Suprapubic skin (tissue), 4 donors: ENCODE data around the gene SLITRK5.

Experiments used
- POLR2A ChIP-seq, 2 donors: fragments of 450-650 bp; IDR thresholded peaks; one replicate each; pipeline ENCODE4 v1.6.1; 2017; ENCODE audit warnings: antibody characterized with exemption in 2 of 2, mild to moderate bottlenecking in 2 of 2, moderate library complexity in 2 of 2
- POLR2AphosphoS5 ChIP-seq, 3 donors: sonication (generic); formaldehyde crosslinking; IDR thresholded peaks; one replicate each; pipeline ENCODE4 v1.6.1; 2017; ENCODE audit warnings: antibody characterized with exemption in 3 of 3
- TF ChIP-seq, protein P1 (sequence below), 2 donors: fragments of 200-600 bp in 1 of 2; fragments of 450-650 bp in 1 of 2; sonication (generic) in 1 of 2; IDR thresholded peaks; one replicate each; pipeline ENCODE4 v1.5.1; 2016 to 2019; ENCODE audit warnings: antibody characterized with exemption in 2 of 2, mild to moderate bottlenecking in 1 of 2, moderate library complexity in 1 of 2

DNA sequence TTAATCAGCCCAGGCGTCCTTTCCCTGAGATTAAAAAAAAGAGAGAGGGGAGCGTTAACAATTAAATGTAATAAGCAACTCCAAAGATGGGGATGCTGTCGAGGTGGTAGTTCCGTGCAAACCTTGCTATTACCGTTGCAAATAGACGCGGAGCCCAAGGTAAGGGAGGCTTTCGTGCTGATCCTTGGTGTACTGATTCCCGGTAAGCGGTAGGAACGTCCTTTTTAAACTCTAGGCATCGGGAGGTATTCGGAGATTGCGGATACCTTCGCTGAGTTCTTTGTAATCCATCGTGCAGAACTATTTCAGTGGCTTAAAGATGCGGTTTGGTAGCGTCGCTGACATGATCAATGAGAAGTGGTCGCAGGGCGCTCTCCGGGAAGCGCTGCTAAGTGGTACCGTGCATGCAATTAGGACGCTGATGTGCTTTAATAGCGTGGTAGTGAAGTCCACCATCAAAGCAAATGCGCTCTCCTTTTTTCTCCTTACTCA is 3.1 kb downstream of the SLITRK5 start:
- TF ChIP-seq, protein P1, sequence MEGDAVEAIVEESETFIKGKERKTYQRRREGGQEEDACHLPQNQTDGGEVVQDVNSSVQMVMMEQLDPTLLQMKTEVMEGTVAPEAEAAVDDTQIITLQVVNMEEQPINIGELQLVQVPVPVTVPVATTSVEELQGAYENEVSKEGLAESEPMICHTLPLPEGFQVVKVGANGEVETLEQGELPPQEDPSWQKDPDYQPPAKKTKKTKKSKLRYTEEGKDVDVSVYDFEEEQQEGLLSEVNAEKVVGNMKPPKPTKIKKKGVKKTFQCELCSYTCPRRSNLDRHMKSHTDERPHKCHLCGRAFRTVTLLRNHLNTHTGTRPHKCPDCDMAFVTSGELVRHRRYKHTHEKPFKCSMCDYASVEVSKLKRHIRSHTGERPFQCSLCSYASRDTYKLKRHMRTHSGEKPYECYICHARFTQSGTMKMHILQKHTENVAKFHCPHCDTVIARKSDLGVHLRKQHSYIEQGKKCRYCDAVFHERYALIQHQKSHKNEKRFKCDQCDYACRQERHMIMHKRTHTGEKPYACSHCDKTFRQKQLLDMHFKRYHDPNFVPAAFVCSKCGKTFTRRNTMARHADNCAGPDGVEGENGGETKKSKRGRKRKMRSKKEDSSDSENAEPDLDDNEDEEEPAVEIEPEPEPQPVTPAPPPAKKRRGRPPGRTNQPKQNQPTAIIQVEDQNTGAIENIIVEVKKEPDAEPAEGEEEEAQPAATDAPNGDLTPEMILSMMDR (IDR thresholded peaks at IDR 0.05): no peak
- no peak for TF ChIP-seq POLR2A (IDR thresholded peaks at IDR 0.05)
- TF ChIP-seq POLR2AphosphoS5 (IDR thresholded peaks at IDR 0.05): no peak
